Right lobe of liver (tissue), 6 donors: ENCODE measurements around the gene PTPA. TPM values are rescaled to one million over a fixed set of nuclear protein-coding genes. Genes with fewer than 3 reads are reported as not detected.

Source experiments
- ATAC-seq, 4 donors: fragments of 200-7000 bp; cut with Tn5 transposase; one replicate each; pipeline ENCODE4 v1.9.1; 2020; ENCODE audit warnings: mild to moderate bottlenecking in 4 of 4, moderate library complexity in 4 of 4
- DNase-seq, 3 donors: peaks; one replicate each; pipeline ENCODE4 v3.0.0-alpha.2; 2020
- H3K27ac ChIP-seq, 3 donors: fragments of 200-600 bp; one replicate each; pipeline ENCODE4 v1.8.0; 2022
- H3K27me3 ChIP-seq, 2 donors: fragments of 200-600 bp; one replicate each; pipeline ENCODE4 v1.8.0; 2022
- H3K36me3 ChIP-seq, 4 donors: fragments of 200-600 bp; sonication (generic) in 1 of 4; one replicate each; pipeline versions ENCODE4 v1.5.1 to v1.8.0; 2017 to 2022; ENCODE audit warnings: control low read depth in 1 of 4
- H3K4me1 ChIP-seq, 4 donors: fragments of 200-600 bp; sonication (generic) in 1 of 4; one replicate each; pipeline versions ENCODE4 v1.5.1 to v1.8.0; 2017 to 2022; ENCODE audit warnings: control low read depth in 1 of 4
- H3K4me3 ChIP-seq, 3 donors: fragments of 200-600 bp; one replicate each; pipeline ENCODE4 v1.8.0; 2022
- H3K9me3 ChIP-seq, 4 donors: fragments of 200-600 bp; sonication (generic) in 1 of 4; one replicate each; pipeline versions ENCODE4 v1.5.1 to v1.8.0; 2017 to 2022; ENCODE audit warnings: control low read depth in 1 of 4
- POLR2A ChIP-seq: fragments of 450-650 bp; IDR thresholded peaks from one replicate; pipeline ENCODE4 v1.6.1; 2017; ENCODE audit warnings: antibody characterized with exemption, mild to moderate bottlenecking
- WGBS: methylation state at CpG from one replicate; pipeline ENCODE4 v1.1.6; 2018; ENCODE audit warnings: low coverage, low lambda C conversion rate; ENCODE audit not compliant: insufficient coverage; ENCODE audit errors: missing lambda C conversion rate; 5-methylcytosine and 5-hydroxymethylcytosine counted together
- intact Hi-C, 2 donors: fragments of 100-400 bp; cut with DNase I; formaldehyde crosslinking; loops; one replicate each; pipeline versions ENCODE4 v1.11.2 to v1.14.1; 2022
- total RNA-seq, 6 experiments: library from RNA; depleted of rRNA in 2 of 6; stranded (reverse); fragments of >200 nt in 2 of 6; fragmentation: NEBNext Ultra II Directional in 3 of 6; extraction: Animal tissue kit (Norgen Biotek cat#: 25700) in 3 of 6; gene quantifications; one replicate each; pipeline versions ENCODE4 v1.1.0 to v1.2.4, GENCODE V29; 2016 to 2023
- TF ChIP-seq, protein P1 (sequence below), 4 donors: fragments of 200-600 bp in 3 of 4; fragments of 450-650 bp in 1 of 4; IDR thresholded peaks; one replicate each; pipeline versions ENCODE4 v1.5.1 to v1.8.0; 2016 to 2022; ENCODE audit warnings: antibody characterized with exemption in 4 of 4, mild to moderate bottlenecking in 2 of 4
- donor health status: DM: no; HTN: yes; CAD: no.
- donor health status: DM: no; HTN: no; CAD: no.
- donor health status: DM: no; HTN: no; CAD: no.
- donor health status: DM: no; HTN: yes; CAD: no.
- donor health status: DM: no; HTN: yes; CAD: no.

The PTPA gene
- total RNA-seq, 6 experiments from 2014 or later: 55.4 to 123 (median 62.0) TPM

DNA sequence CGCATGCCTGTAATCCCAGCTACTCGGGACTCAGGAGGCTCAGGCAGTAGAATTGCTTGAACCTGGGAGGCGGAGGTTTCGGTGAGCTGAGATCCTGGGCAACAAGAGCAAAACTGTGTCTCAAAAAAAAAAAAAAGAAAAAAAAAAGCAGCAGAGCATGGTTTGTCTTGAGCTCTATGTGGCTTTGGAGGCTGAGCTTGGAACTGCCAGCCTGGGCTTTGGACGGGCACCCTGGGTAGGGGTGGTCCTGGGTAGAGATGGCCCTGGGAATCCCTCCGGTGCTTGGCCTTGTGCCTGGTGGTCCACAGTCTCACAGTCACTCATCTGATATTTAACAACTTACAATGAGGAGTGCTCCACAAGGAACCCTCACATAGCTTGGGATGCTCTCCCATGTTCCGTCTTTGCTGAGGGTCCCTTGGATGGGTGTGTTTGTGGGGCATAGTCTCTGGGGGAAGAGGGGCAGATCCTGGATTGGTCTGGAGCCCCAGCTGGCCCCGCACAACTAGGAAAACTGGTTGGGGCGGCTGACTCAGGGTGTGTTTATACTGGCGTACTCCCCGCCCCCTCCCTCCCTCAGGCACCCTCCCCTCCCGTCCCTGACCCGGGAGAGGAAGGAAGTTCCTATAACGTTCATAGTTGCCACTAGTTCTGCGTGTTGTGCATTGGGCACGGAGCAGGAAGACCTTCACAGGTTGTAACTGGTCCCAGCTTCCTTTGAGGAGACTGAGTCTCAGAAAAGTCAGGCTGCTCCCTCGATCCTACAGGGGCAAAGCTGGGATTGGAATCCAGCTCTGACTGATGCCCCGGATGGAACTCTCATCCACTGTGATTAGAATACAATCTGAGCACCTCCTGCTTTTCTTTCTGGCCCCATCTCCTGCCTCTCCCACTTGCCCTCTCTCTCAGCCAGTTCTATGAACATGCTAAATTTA, 55.7 kb downstream of the PTPA start:
- Histone ChIP-seq H3K4me1 (peaks cover 0 to 14% (median 0%) of the 10 kb centered on the region in 4 donors), H3K4me3 (peak overlapping the region in 1 of 3 donors; percentile 37), H3K9me3 (no peaks in the 10 kb centered on the region), H3K36me3 (no peaks in the 10 kb centered on the region), H3K27ac (peak overlapping the region in 2 of 3 donors; percentile 51 to 55), H3K27me3 (no peaks in the 10 kb centered on the region)
- DNase-seq: peak in 2 of 3 donors; percentile 74
- 2% methylated on average over 11 of the region's 18 CpGs for WGBS
- no peak for TF ChIP-seq POLR2A
- TF ChIP-seq, protein P1, sequence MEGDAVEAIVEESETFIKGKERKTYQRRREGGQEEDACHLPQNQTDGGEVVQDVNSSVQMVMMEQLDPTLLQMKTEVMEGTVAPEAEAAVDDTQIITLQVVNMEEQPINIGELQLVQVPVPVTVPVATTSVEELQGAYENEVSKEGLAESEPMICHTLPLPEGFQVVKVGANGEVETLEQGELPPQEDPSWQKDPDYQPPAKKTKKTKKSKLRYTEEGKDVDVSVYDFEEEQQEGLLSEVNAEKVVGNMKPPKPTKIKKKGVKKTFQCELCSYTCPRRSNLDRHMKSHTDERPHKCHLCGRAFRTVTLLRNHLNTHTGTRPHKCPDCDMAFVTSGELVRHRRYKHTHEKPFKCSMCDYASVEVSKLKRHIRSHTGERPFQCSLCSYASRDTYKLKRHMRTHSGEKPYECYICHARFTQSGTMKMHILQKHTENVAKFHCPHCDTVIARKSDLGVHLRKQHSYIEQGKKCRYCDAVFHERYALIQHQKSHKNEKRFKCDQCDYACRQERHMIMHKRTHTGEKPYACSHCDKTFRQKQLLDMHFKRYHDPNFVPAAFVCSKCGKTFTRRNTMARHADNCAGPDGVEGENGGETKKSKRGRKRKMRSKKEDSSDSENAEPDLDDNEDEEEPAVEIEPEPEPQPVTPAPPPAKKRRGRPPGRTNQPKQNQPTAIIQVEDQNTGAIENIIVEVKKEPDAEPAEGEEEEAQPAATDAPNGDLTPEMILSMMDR (IDR thresholded peaks at IDR 0.05): no peak
- intact Hi-C loops: no loop called here
- peak; percentile 72 to 87 (median 85) for ATAC-seq

DNA sequence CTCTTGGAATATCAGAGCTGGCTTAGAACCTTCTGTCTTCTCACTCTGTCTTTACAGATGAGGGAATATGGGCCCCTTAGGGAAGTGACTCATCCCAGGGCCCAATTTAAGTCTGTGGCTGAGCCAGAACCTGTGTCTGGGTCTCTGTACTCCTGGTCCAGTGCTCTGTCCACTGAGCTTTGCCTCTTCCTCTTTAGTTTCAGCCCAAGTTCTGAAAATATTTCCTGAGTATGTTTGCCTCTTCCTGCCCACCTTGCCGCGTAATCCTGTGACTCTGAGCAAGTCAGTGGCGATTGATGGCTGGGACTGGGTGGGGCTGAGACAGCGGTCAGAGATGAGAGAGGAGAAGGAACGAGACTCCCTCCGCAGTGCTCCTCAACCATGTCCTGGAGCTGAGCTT, 59.0 kb downstream of the PTPA start:
- no peaks in the 10 kb centered on the region for H3K36me3 ChIP-seq
- H3K9me3 ChIP-seq: no peaks in the 10 kb centered on the region
- no peak for ATAC-seq
- H3K4me3 ChIP-seq: no peak overlapping the region
- no peak for TF ChIP-seq POLR2A
- TF ChIP-seq, protein P1 (IDR thresholded peaks at IDR 0.05): no peak
- H3K4me1 ChIP-seq: peaks cover 0 to 19% (median 0%) of the 10 kb centered on the region in 4 donors
- WGBS: 55% methylated on average over 6 of the region's 6 CpGs
- intact Hi-C loops: loop anchor here (5.0 to 10.0 kb wide), 3 partner anchors 33 to 435 kb away; no protein-coding TSS in a partner anchor
- no peak overlapping the region for H3K27ac ChIP-seq
- DNase-seq: no peak
- no peaks in the 10 kb centered on the region for H3K27me3 ChIP-seq

- WGBS: 38% methylated on average over 6 of the region's 7 CpGs
Observed at GRCh38 chr9:129171993-129172751, 61.0 kb downstream of the PTPA start.

DNA sequence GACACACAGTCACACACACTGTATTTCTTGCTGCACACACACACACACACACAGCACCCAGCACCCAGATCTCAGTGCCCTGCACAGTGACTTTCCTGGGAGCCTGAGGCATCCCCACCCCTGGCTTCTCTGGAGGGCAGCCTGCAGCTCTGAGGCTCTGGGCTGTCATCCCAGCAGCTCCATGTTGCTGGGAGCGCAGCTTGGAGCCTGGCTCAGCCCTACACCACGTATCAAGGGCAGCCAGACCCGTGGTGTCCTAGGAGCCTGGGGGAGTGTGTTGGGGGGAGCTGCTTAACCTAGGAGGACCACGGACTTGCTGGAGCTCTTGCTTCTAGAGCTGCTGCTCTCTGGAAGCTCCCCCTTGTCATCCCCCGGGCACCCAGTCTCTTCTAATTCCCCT, 61.6 kb downstream of the PTPA start:
- Histone ChIP-seq H3K36me3 (no peaks in the 10 kb centered on the region), H3K4me1 (peaks cover 0 to 11% (median 0%) of the 10 kb centered on the region in 4 donors), H3K9me3 (no peaks in the 10 kb centered on the region), H3K4me3 (no peak overlapping the region), H3K27me3 (no peaks in the 10 kb centered on the region), H3K27ac (no peak overlapping the region)
- intact Hi-C loops: loop anchor here (5.0 to 10.0 kb wide), 3 partner anchors 36 to 432 kb away; no protein-coding TSS in a partner anchor
- DNase-seq (no peak), ATAC-seq (no peak)
- no CpG with 5 or more reads among the region's 5 CpGs for WGBS
- no peak for TF ChIP-seq POLR2A

More at GRCh38 chr9:129171993-129172751, 61.0 kb downstream of the PTPA start:
- DNase-seq (no peak), ATAC-seq (no peak)
- Histone ChIP-seq H3K9me3 (no peaks in the 10 kb centered on the region), H3K4me3 (no peak overlapping the region), H3K27ac (no peak overlapping the region), H3K36me3 (no peaks in the 10 kb centered on the region), H3K27me3 (no peaks in the 10 kb centered on the region), H3K4me1 (peaks cover 0 to 16% (median 0%) of the 10 kb centered on the region in 4 donors)
- intact Hi-C loops: loop anchor here (5.0 to 10.0 kb wide), 3 partner anchors 35 to 433 kb away; no protein-coding TSS in a partner anchor
- TF ChIP-seq POLR2A: no peak
- TF ChIP-seq, protein P1 (IDR thresholded peaks at IDR 0.05): no peak
